Heart right ventricle (tissue), 16 donors: ENCODE data around the gene SEC14L5. TPM values are rescaled to one million over a fixed set of nuclear protein-coding genes. Genes with fewer than 3 reads are reported as not detected.

Experiments used
- ATAC-seq, 8 donors: fragments of 200-7000 bp; cut with Tn5 transposase; one replicate each; pipeline ENCODE4 v1.9.1; 2020; ENCODE audit warnings: mild to moderate bottlenecking in 8 of 8, moderate library complexity in 8 of 8, moderate number of reproducible peaks in 1 of 8
- DNase-seq, 2 donors: peaks; one replicate each; pipeline ENCODE4 v3.0.0-alpha.2; 2020
- H3K27ac ChIP-seq, 10 donors: fragments of 200-600 bp; sonication (generic) in 2 of 10; one replicate each; pipeline versions ENCODE4 v1.5.0 to v1.8.0; 2020 to 2022; ENCODE audit warnings: mild to moderate bottlenecking in 3 of 10
- H3K27me3 ChIP-seq, 7 donors: fragments of 200-600 bp; one replicate each; pipeline ENCODE4 v1.8.0; 2021 to 2022; ENCODE audit warnings: mild to moderate bottlenecking in 2 of 7
- H3K36me3 ChIP-seq, 9 donors: fragments of 200-600 bp; sonication (generic) in 1 of 9; one replicate each; pipeline versions ENCODE4 v1.5.0 to v1.8.0; 2020 to 2022; ENCODE audit warnings: mild to moderate bottlenecking in 2 of 9
- H3K4me1 ChIP-seq, 9 donors: fragments of 200-600 bp; sonication (generic) in 1 of 9; one replicate each; pipeline versions ENCODE4 v1.5.0 to v1.8.0; 2020 to 2022; ENCODE audit warnings: mild to moderate bottlenecking in 4 of 9
- H3K4me3 ChIP-seq, 10 donors: fragments of 200-600 bp; sonication (generic) in 2 of 10; one replicate each; pipeline versions ENCODE4 v1.5.0 to v1.8.0; 2020 to 2022; ENCODE audit warnings: mild to moderate bottlenecking in 7 of 10, moderate library complexity in 2 of 10
- H3K9me3 ChIP-seq, 11 donors: fragments of 200-600 bp in 10 of 11; sonication (generic) in 2 of 11; one replicate each; pipeline versions ENCODE4 v1.5.0 to v1.8.0; 2013 to 2022; ENCODE audit warnings: mild to moderate bottlenecking in 2 of 11, control low read depth in 1 of 11, moderate library complexity in 1 of 11
- WGBS, 2 donors: extraction: QIAGEN DNeasy Blood & Tissue Kit; methylation state at CpG; one replicate each; pipeline ENCODE4 v1.1.7; 2013; ENCODE audit warnings: inconsistent platforms in 1 of 2; 5-methylcytosine and 5-hydroxymethylcytosine counted together
- intact Hi-C, 10 donors: fragments of 100-400 bp; cut with DNase I; formaldehyde crosslinking; loops; one replicate each; pipeline versions ENCODE4 v1.11.1 to v1.14.2; 2022
- polyA plus RNA-seq, 2 donors: library from polyadenylated mRNA; stranded (reverse); fragments of 200-250 nt; gene quantifications; one replicate each; pipeline ENCODE4 v1.2.3, GENCODE V29; 2013
- total RNA-seq, 10 donors: library from RNA; stranded (reverse); fragmentation: NEBNext Ultra II Directional in 3 of 10; extraction: Animal tissue kit (Norgen Biotek cat#: 25700) in 3 of 10; gene quantifications; one replicate each; pipeline versions ENCODE4 v1.2.1 to v1.2.4, GENCODE V29; 2021 to 2023
- TF ChIP-seq, protein P1 (sequence below), 9 donors: fragments of 200-600 bp; sonication (generic) in 2 of 9; IDR thresholded peaks; one replicate each; pipeline versions ENCODE4 v1.5.0 to v1.8.0; 2021 to 2022; ENCODE audit warnings: antibody characterized with exemption in 9 of 9, mild to moderate bottlenecking in 5 of 9, moderate library complexity in 1 of 9
- donor health status: Arrhythmogenic right ventricular cardiomyopathy.
- donor health status: ischemic (EF 13 %, LVEDD 7.1; RV severe dilation, severe dysfunction).
- donor health status: healthy with polysubstance abuse.
- donor health status: DM: no; HTN: yes; CAD: no.
- donor health status: DM: no; HTN: no; CAD: no.
- donor health status: ischemic (EF 25% LVEDD 6.9; RV normal size, moderate dysfunction).
- donor health status: ischemic (EF 25% LVEDD 5.7; RV mildly dilated, moderate dysfunction).
- donor health status: healthy.
- donor health status: DM: yes; HTN: yes; CAD: no.
- donor health status: Ischemic cardiomyopathy.
- donor health status: ischemic (EF 35%, LVEDD 5.7; RV mildly dilated, moderate dysfunction).
- donor health status: nonischemic (EF 11% LVEDD 7.7; RV severe dilation, severe dysfunction).
- donor health status: DM: yes; HTN: yes; CAD: no.
- donor health status: PGD.
- donor health status: ischemic (EF 29% LVEDD 5.4; RV normal size, mild dysfunction).
- donor health status: nonischemic (EF 23%, LVEDD 6.1; RV moderate dilation, normal function).

SEC14L5 gene
- total and polyA plus RNA-seq, 12 donors: 0.04 to 28.4 (median 11.0) TPM

DNA sequence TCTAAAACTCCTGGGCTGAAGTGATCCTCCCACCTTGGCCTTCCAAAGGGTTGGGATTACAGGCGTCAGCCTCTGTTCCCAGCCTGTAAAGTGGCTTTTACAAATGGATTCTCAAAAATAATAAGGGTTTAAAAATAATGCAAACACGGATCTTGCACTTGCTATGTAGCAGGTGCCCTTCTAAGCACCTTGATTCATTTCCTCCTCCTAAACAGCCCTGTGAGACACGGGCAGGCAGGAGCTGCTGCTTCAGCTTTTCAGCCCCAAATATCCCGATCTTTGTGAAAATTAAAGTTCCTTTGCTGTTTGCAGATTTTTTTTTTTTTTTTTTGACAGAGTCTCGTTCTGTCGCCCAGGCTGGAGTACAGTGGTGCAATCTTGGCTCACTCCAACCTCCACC lies 43.9 kb downstream of the SEC14L5 start:
- intact Hi-C loops: no loop called here
- TF ChIP-seq, protein P1, sequence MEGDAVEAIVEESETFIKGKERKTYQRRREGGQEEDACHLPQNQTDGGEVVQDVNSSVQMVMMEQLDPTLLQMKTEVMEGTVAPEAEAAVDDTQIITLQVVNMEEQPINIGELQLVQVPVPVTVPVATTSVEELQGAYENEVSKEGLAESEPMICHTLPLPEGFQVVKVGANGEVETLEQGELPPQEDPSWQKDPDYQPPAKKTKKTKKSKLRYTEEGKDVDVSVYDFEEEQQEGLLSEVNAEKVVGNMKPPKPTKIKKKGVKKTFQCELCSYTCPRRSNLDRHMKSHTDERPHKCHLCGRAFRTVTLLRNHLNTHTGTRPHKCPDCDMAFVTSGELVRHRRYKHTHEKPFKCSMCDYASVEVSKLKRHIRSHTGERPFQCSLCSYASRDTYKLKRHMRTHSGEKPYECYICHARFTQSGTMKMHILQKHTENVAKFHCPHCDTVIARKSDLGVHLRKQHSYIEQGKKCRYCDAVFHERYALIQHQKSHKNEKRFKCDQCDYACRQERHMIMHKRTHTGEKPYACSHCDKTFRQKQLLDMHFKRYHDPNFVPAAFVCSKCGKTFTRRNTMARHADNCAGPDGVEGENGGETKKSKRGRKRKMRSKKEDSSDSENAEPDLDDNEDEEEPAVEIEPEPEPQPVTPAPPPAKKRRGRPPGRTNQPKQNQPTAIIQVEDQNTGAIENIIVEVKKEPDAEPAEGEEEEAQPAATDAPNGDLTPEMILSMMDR (IDR thresholded peaks at IDR 0.05): no peak
- Histone ChIP-seq H3K4me1 (peaks cover 0 to 23% (median 4%) of the 10 kb centered on the region in 9 donors), H3K9me3 (no peaks in the 10 kb centered on the region), H3K27me3 (no peaks in the 10 kb centered on the region), H3K36me3 (no peaks in the 10 kb centered on the region), H3K4me3 (no peak overlapping the region), H3K27ac (peak overlapping the region in 2 of 10 donors; percentile 74 to 86)
- ATAC-seq (no peak), DNase-seq (no peak)
- WGBS, 2 donors: 64 to 68% methylated on average over 6 of the region's 6 CpGs

DNA sequence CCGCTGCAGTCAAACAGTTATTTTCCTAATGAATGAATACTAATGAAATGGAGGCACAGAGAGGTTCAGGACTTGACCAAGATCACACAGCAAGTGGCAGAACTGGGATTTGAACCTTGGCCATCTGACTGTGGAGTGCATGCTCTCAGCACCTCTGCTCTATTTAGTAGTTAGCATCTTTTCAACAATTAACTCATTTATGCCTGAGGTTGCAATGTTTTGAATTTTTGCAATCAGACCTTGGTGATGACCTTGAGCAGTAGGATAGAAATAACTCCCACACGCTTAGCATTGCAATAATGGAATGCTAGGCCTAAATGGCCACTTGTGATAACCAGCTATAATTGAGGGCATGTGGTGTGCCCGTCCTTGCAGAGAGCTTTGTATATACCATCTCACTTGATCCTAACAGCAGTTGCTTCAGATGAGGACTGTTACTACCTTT lies 44.6 kb downstream of the SEC14L5 start:
- H3K27ac ChIP-seq: peak overlapping the region in 9 of 10 donors; percentile 29 to 86 (median 68)
- TF ChIP-seq, protein P1 (IDR thresholded peaks at IDR 0.05): no peak
- intact Hi-C loops: no loop called here
- 45 to 59% methylated on average over 3 of the region's 3 CpGs for WGBS, 2 donors
- H3K4me1 ChIP-seq: peaks cover 0 to 23% (median 4%) of the 10 kb centered on the region in 9 donors
- ATAC-seq (peak; percentile 34 to 82 (median 58)), DNase-seq (no peak)
- no peaks in the 10 kb centered on the region for H3K27me3 ChIP-seq
- H3K9me3 ChIP-seq: no peaks in the 10 kb centered on the region
- peak overlapping the region in 7 of 10 donors; percentile 25 to 47 (median 36) for H3K4me3 ChIP-seq
- no peaks in the 10 kb centered on the region for H3K36me3 ChIP-seq

DNA sequence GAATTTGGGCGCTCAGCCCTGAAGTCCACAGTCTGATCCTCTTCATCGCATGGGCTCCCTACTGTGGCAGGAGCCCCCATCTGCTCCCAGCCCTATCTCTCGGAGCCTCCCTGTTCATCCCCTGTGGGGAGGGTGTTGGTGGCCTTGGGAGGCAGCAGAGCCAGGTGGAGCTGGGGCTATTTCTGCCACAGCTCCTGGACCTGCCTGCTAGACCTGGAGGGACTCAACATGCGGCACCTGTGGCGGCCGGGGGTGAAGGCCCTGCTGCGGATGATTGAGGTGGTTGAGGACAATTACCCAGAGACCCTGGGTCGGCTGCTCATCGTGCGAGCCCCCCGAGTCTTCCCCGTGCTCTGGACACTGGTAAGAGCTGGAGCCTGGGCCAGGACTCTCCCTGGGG lies 45.1 kb downstream of the SEC14L5 start:
- H3K27ac ChIP-seq: peak overlapping the region in 9 of 10 donors; percentile 29 to 86 (median 68)
- TF ChIP-seq, protein P1 (IDR thresholded peaks at IDR 0.05): no peak
- DNase-seq (no peak), ATAC-seq (peak in 7 of 8 donors; percentile 14 to 67 (median 32))
- peak overlapping the region in 9 of 10 donors; percentile 12 to 47 (median 36) for H3K4me3 ChIP-seq
- intact Hi-C loops: no loop called here
- H3K27me3 ChIP-seq: no peaks in the 10 kb centered on the region
- peaks cover 0 to 23% (median 4%) of the 10 kb centered on the region in 9 donors for H3K4me1 ChIP-seq
- H3K36me3 ChIP-seq: no peaks in the 10 kb centered on the region
- 51 to 57% methylated on average over 12 of the region's 12 CpGs for WGBS, 2 donors
- H3K9me3 ChIP-seq: no peaks in the 10 kb centered on the region

DNA sequence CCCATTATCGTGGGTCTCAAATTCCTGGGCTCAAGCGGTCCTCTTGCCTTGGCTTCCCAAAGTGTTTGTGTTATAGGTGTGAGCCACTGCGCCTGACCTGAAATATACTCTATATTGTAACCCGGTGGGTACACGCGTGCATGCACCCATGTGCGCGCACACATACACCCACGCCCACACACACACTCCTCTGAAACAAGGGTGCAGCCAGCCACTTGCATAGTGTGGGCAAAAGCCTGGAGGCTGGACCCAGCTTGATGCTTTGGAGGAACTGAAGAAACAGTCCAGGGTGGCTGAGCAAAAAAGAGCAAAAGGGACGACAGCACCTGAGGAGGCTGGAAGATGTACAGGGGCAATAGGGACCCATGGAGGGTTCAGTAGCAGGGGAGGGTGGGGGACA lies 45.7 kb downstream of the SEC14L5 start:
- intact Hi-C loops: no loop called here
- ATAC-seq (peak in 5 of 8 donors; percentile 12 to 58 (median 34)), DNase-seq (no peak)
- Histone ChIP-seq H3K36me3 (peaks cover 0 to 4% (median 0%) of the 10 kb centered on the region in 9 donors), H3K27ac (peak overlapping the region in 6 of 10 donors; percentile 63 to 86 (median 72)), H3K27me3 (no peaks in the 10 kb centered on the region), H3K4me3 (peak overlapping the region in 9 of 10 donors; percentile 12 to 47 (median 36)), H3K9me3 (no peaks in the 10 kb centered on the region), H3K4me1 (peaks cover 0 to 23% (median 4%) of the 10 kb centered on the region in 9 donors)
- WGBS, 2 donors: 52 to 68% methylated on average over 10 of the region's 10 CpGs
- TF ChIP-seq, protein P1 (IDR thresholded peaks at IDR 0.05): no peak
